ENCODE data around the gene PLIN3. TPM values are rescaled to one million over a fixed set of nuclear protein-coding genes. Genes with fewer than 3 reads are reported as not detected.
A peak's percentile ranks its signal among the peaks of the same experiment; 100 is the strongest.

Gene PLIN3
- total RNA-seq, 1 experiment from 2014 or later = 207 TPM

DNA sequence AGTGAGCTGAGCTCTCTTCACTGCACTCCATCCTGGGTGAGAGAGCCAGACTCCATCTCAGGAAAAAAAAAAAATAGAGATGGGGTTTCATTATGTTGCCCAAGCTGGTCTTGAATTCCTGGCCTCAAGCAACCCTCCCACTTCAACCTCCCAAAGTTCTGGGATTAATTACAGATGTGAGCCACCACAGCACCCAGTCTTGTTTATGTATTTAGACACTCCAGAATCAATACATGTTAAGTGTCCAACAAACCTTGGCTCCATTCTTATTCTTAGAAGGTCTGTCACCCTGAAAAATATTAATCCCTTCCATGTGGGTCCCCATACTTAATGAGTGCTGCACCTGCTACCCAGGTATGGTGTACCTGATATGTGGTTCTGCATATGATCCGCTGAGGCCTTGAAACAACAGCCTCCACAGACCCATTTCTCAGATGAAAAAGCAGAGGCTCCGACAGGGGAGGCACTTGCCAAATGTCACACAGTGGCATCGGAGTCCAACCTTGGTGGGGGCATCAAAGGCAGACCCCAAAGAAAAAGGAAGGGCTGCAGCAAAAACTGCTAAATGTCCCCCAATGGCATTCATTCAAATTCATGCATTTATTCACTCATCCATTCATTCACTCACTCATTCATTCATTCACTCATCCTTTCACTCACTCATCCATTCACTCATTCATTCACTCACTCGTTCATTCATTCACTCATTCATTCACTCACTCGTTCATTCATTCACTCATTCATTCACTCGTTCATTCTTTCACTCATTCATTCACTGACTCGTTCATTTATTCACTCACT lies 52.6 kb downstream of the PLIN3 start:
- no peaks in the 10 kb centered on the region for H3K9me3 ChIP-seq (ENCODE audit: control insufficient read depth in 1 of 2, insufficient read depth in 1 of 2, low read depth in 1 of 2, low read length in 2 of 2)
- no peak overlapping the region for H3K4me3 ChIP-seq (replicated peaks in 1 of 2; ENCODE audit: low read depth in 1 of 2, low read length in 2 of 2)
- H3K27ac ChIP-seq (ENCODE audit: low read depth, low read length) = peak overlapping the region; percentile 76
- H3K36me3 ChIP-seq (ENCODE audit: control insufficient read depth in 1 of 2, insufficient read depth in 2 of 2, low read length in 2 of 2) = peaks cover 0 to 25% of the 10 kb centered on the region in 2 experiments; a peak in 2 of 4 replicates
- H3K27me3 ChIP-seq (ENCODE audit: insufficient read depth, low read length) = no peaks in the 10 kb centered on the region
- H3K9ac ChIP-seq (ENCODE audit: low read length) = no peak overlapping the region
- CTCF ChIA-PET = interaction anchor here (2.5 to 3.3 kb wide), 2 partner anchors 37 to 97 kb away, joined by 10 to 21 read pairs; no protein-coding TSS in a partner anchor
- RAD21 ChIA-PET (ENCODE audit: low non-redundant PET in 1 of 2, low total read pairs in 2 of 2, uncharacterized antibody in 2 of 2, unreplicated experiment in 2 of 2) = no interaction called here
- H2AFZ ChIP-seq (ENCODE audit: low read depth, low read length, poor library complexity, severe bottlenecking) = no peak overlapping the region
- no peaks in the 10 kb centered on the region for H3K9me2 ChIP-seq (ENCODE audit: insufficient read depth)
- peaks cover 6% of the 10 kb centered on the region for H3K79me2 ChIP-seq (ENCODE audit: insufficient read depth, low read length)
- POLR2A ChIA-PET = no interaction called here
- H3K4me1 ChIP-seq (ENCODE audit: control insufficient read depth in 1 of 2, insufficient read depth in 2 of 2, low read length in 2 of 2) = peaks cover 21 to 55% of the 10 kb centered on the region in 2 experiments
- TF ChIP-seq SIN3A (IDR thresholded peaks at IDR 0.05; ENCODE audit: low read depth) = peak; percentile 59; the same call in 1 of the 2 replicates
- TF ChIP-seq ELF1 (IDR thresholded peaks at IDR 0.05; ENCODE audit: borderline replicate concordance, low read depth) = no peak
- no peak for TF ChIP-seq TCF7L2 (IDR thresholded peaks at IDR 0.05; ENCODE audit: borderline replicate concordance, extremely low read depth, insufficient read depth, insufficient read length)
- no peak for TF ChIP-seq POLR2A (IDR thresholded peaks at IDR 0.05; ENCODE audit: borderline replicate concordance, extremely low read depth, insufficient read depth, insufficient read length)
- peak; percentile 49; the same call in 1 of the 2 replicates for TF ChIP-seq CBX3 (IDR thresholded peaks at IDR 0.05; ENCODE audit: low read depth)
- TF ChIP-seq SP1 (IDR thresholded peaks at IDR 0.05; ENCODE audit: low read depth) = 0 out of 2 replicates have a peak, but pooled peaks have one; percentile 3
- 0 out of 2 replicates have a peak, but pooled peaks have one; percentile 32 for TF ChIP-seq CEBPB (IDR thresholded peaks at IDR 0.05; ENCODE audit: low read depth)
- TF ChIP-seq FOSL1 (IDR thresholded peaks at IDR 0.05; ENCODE audit: low read depth) = no peak
- BruUV-seq (replicated peaks) = no TSS peak
- no peak for DNase-seq (ENCODE audit: low read depth, low spot score)
- H3K4me2 ChIP-seq (ENCODE audit: low read length) = peak overlapping the region; percentile 63
- intact Hi-C loops (cut with micrococcal nuclease) = no loop called here
- ATAC-seq = no peak
- no peaks in the 10 kb centered on the region for H4K20me1 ChIP-seq (ENCODE audit: insufficient read depth)
